ENCODE data around the gene KIF1A. TPM values are rescaled to one million over a fixed set of nuclear protein-coding genes. Genes with fewer than 3 reads are reported as not detected.

Gene KIF1A
- total RNA-seq, 2 experiments from 2014 or later, result 9.0 to 10.2 TPM

DNA sequence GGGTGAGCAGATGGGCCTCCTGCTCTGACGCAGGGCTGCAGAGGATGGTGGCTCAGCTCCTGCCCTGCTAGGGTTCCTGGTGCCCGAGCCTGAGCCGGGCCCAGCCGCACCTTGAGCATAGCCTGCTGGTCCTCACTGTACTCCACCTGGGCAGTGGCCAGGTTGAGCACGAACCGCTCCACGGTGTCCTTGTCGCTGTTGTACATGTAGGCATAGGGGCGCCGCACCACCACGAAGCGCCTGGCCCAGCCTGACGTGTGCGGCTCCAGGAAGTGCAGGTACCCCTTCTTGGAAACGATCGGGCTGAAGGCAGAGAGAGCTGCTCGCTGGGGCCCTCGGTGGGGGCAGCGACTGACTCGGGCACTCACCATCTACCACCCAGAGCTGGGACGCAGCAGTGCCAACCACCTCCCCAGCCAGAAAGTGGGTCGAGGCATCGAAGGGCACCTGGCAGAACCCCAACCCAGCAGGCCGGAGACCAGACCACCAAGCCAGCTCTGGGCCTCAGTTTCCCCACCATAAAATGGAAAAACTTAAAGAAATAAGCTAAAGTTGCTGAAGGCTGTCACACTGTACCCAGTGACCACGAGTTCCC lies 101.0 kb downstream of the KIF1A start:
- ChIA-PET CTCF (no interaction called here), POLR2A (no interaction called here)
- no peaks in the 10 kb centered on the region for H3K4me1 Mint-ChIP-seq (ENCODE audit: low read depth)
- H3K27ac Mint-ChIP-seq, result no peak overlapping the region
- no peak for TF ChIP-seq CTCF (IDR thresholded peaks at IDR 0.05)
- H3K9me3 Mint-ChIP-seq, result no peaks in the 10 kb centered on the region
- intact Hi-C loops (cut with micrococcal nuclease), result no loop called here
- H3K36me3 Mint-ChIP-seq (ENCODE audit: low read depth), result no peaks in the 10 kb centered on the region
- H3K4me3 Mint-ChIP-seq, result no peak overlapping the region
- DNase-seq (no peak), ATAC-seq (no peak)
- no peaks in the 10 kb centered on the region for H3K27me3 Mint-ChIP-seq

DNA sequence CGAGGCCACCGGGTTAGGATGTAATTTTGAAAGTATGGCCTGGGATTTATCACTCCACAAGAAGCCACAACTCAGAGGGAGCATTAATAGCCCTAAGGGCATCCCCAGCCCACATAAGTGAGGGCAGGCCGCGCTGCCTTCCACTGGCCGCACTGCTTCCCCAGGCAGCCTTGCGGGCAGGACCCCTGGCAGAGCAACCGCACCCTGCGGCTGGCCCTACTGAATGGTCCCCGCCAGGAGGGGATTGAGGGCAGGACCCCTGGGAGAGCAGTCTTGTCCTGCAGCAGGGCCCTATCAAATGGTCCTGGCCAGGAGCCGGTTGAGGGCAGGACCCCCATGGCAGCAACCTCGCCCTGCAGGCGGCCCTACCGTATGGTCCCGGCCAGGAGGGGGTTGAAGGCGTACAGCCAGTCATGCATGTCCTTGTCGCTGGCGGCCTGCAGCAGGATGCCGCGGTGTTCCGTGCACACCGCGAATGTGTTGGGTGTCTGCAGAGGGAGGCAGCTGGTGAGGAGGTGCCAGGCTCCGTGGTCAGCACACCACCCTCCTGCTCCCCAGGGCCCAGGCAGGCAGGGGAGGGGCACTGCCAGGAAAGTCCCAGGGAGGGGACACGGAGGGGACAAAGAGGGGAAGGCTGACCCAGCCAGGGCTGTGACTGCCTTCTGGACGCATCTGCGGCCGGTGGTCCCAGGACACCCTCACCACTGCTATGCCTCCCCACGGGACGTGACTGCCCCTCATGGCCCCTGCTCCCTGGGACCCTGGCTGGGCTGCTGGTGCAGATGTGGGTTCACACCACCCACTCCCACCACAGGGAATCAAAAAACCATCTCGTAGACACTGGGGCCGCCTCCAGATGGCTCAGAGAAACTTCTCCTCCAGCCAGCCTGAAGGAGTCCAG lies 102.1 kb downstream of the KIF1A start:
- CTCF ChIA-PET, result no interaction called here
- intact Hi-C loops (cut with micrococcal nuclease), result no loop called here
- Mint-ChIP-seq H3K36me3 (ENCODE audit: low read depth) (no peaks in the 10 kb centered on the region), H3K9me3 (no peaks in the 10 kb centered on the region), H3K27ac (no peak overlapping the region), H3K4me1 (ENCODE audit: low read depth) (no peaks in the 10 kb centered on the region), H3K27me3 (no peaks in the 10 kb centered on the region), H3K4me3 (no peak overlapping the region)
- DNase-seq (no peak), ATAC-seq (no peak)
- POLR2A ChIA-PET, result no interaction called here
- TF ChIP-seq CTCF (IDR thresholded peaks at IDR 0.05), result no peak

DNA sequence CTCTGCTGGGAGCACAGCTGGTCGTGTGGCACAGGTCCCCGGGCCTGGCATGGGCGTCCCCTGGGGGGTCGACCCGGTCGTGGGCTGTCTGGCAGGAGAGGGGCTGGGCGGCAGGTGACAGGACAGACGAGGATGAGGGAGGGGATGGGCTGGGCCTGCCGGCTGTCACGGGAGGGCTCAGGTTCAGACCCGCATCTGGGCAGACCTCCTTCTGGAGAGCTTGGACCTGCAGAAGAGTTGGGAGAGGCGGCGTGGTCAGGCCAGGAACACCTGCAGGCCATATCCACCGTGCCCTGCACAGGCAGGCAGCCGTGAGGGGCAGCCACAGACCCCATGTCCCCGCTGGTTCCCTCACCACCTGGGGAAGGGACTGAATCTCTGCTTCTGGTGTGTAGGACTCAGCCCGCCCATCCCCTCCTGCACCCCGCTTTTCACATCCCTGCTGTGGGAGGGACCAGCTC lies 102.8 kb downstream of the KIF1A start:
- no peaks in the 10 kb centered on the region for H3K36me3 Mint-ChIP-seq (ENCODE audit: low read depth)
- TF ChIP-seq CTCF (IDR thresholded peaks at IDR 0.05), result no peak
- ChIA-PET POLR2A (no interaction called here), CTCF (no interaction called here)
- no peaks in the 10 kb centered on the region for H3K9me3 Mint-ChIP-seq
- H3K4me3 Mint-ChIP-seq, result no peak overlapping the region
- H3K27ac Mint-ChIP-seq, result no peak overlapping the region
- intact Hi-C loops (cut with micrococcal nuclease), result no loop called here
- no peak for DNase-seq
- H3K27me3 Mint-ChIP-seq, result no peaks in the 10 kb centered on the region
- no peak for ATAC-seq
- H3K4me1 Mint-ChIP-seq (ENCODE audit: low read depth), result no peaks in the 10 kb centered on the region

DNA sequence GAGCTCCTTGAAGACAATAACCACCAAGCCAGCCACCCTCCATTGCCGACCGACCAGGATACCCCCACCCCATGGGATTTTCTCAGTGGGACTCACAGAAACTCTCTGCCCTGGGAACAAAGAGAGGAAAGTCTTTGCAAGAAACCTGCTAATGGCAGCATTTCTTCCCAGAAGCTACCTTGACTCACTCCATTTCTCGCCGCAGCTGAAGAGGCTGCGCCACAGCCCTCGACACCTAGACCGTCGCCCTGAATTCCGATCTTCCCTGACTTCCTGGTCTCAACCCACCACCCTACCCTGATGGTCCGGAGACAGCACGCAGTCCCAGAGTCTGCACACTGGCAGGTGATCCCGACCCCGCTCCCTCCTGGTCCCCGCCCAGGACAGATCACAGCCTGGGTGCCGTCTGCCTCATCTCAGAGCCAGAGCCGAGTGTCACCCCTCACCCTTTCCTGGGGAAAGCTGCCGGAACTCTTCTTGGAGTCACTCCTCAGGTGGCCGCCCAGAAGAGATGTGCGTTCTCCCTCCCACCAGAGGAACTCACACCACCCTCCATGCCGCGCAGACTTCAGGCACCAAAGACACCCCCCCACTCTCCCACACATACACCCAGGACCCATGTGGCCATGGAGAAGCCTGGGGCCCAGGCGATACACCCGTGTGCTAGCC lies 103.8 kb downstream of the KIF1A start:
- intact Hi-C loops (cut with micrococcal nuclease), result no loop called here

More for the DNA sequence above, 103.8 kb downstream of the KIF1A start:
- no peaks in the 10 kb centered on the region for H3K9me3 Mint-ChIP-seq
- H3K27me3 Mint-ChIP-seq, result no peaks in the 10 kb centered on the region
- TF ChIP-seq CTCF (IDR thresholded peaks at IDR 0.05), result no peak
- ATAC-seq (no peak), DNase-seq (no peak)
- ChIA-PET POLR2A (interaction anchor here (1.0 kb wide), 1 partner anchor 131 kb away, joined by 3 read pairs; no protein-coding TSS in a partner anchor), CTCF (no interaction called here)
- no peaks in the 10 kb centered on the region for H3K36me3 Mint-ChIP-seq (ENCODE audit: low read depth)
- no peaks in the 10 kb centered on the region for H3K4me1 Mint-ChIP-seq (ENCODE audit: low read depth)
- H3K4me3 Mint-ChIP-seq, result no peak overlapping the region
- H3K27ac Mint-ChIP-seq, result no peak overlapping the region
